GM18526 (cell line): ENCODE data around the gene CYB561D2.
A peak's percentile ranks its signal among the peaks of the same experiment; 100 is the strongest.

ENCODE experiments used
- POLR2A ChIP-seq: IDR thresholded peaks from 3 replicates; pipeline ENCODE4 v1.6.1; 2011; ENCODE audit not compliant: insufficient read length; ENCODE audit errors: extremely low read depth

Gene CYB561D2

DNA sequence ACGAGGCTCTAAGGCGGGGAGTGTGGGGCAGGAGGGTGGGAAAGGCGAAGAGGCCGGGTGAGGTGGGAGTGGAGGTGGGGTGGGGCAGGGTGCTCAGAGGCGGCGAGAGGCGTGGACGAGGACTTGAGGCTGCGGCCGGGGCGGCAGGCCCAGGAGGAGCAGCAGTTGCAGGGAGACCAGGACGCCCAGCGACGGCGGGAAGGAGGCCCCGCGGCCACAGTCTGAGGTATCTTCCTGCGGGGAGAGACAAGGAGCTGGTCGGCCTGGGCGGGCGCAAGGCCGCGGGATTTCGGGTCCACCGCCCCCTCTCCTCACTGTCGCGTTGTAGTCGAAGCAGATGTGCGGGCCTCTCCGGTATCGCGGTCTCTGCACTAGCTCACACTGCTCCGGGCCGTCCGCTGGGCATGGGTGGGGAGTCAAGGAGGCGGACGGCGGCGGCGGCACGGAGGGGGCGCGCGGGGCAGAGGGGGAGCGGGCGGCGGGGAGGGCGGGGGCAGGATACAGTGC, 14.0 kb downstream of the CYB561D2 start:
- TF ChIP-seq POLR2A = no peak

- peak; percentile 45 for TF ChIP-seq POLR2A
Observed at GRCh38 chr3:50365080-50365841, 14.6 kb downstream of the CYB561D2 start.

- no peak for TF ChIP-seq POLR2A
Observed at GRCh38 chr3:50365842-50366220, 15.2 kb downstream of the CYB561D2 start.

GRCh38 chr3:50369012-50369670, 18.5 kb downstream of the CYB561D2 start:
- TF ChIP-seq POLR2A = no peak

DNA sequence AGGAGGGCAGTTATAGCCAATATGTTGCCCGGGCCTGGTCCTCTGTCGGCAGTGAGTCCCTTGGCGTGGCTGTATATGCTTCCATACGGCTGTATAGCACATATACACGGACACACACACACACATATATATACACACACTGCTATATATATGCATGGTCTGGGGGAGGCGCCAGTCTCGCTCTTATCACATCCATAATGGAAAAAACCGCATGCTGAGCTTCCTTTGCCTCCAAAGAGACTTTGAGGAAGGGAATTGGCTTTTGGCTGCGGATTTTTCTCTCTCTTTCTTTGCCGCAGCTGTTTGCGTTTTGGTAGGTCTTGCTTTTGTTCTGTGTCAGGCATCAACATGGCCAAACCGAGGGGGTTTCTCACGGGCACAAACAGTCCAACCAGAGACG, 19.9 kb downstream of the CYB561D2 start:
- TF ChIP-seq POLR2A = no peak

DNA sequence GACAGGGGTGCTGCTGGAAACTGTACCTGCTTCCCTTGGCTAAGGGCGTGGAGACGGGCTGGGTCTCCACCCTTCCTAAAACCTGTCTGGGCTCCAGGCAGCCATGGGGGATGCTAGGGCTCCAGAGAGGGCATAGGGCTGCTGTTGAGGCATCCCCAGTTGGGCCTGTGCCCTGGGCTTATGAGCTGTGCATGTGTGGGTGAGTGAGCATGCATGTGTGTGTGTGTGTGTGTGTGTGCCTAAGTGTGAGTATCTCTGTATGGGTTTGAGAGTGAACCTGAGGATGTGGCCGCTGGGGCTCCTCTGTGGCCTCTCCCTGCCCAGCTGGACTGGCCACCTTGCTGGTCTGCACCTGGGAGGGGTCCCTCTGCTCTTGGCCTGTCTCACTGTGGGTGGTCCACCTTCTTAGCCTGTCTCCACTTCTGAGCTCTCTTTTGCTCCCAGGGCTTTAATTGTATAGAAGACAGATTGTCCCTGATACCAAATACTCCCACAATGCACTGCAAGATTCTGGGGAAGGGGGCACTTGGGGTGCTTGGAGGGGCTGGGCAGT, 20.5 kb downstream of the CYB561D2 start:
- no peak for TF ChIP-seq POLR2A

- TF ChIP-seq POLR2A = no peak
Observed at GRCh38 chr3:50372349-50372748, 21.7 kb downstream of the CYB561D2 start.

- TF ChIP-seq POLR2A = no peak
Observed at GRCh38 chr3:50373146-50374051, 22.7 kb downstream of the CYB561D2 start.

DNA sequence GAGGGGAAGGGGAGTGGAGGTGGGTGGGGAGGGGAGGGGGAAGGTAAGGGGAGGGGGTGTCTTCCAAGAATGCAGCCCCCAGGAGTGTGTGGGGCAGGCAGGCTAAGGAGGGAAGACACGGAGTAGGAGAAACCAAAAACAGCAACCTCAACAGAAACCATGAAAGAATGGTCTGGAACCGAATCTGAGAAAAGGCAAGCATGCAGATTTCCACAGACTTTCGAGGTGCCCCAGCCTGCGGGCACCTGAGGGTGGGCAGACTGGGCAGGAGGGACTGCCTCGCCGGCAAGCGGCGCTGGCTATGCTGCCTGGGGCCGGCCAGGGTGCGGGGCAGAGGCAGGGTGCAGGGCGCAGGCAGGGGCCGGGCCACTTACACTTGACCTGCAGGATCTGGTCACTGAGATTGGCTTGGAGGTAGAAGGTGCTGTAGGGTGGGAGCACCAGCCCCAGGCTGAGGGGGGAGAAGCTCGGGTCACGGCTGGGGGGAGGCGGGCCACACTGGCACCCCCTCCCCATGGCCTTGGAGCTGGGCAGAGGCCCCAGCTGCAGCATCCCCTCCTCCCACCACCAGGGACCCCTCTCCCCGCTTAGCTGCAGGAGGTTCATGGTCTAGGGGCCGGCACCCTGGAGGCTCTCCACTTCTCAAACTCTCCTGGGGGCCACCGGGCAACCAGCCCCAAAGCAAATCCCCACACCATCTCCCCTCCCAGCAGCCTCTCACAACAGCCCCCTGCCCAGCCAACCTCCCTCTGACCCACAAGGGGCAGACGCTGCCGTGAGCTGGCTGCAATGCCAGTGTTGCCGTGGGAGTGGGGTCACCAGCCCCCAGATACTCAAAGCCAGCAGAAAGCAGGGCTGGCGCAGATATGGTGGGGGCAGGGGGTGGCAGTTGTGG, 23.9 kb downstream of the CYB561D2 start:
- TF ChIP-seq POLR2A = no peak

DNA sequence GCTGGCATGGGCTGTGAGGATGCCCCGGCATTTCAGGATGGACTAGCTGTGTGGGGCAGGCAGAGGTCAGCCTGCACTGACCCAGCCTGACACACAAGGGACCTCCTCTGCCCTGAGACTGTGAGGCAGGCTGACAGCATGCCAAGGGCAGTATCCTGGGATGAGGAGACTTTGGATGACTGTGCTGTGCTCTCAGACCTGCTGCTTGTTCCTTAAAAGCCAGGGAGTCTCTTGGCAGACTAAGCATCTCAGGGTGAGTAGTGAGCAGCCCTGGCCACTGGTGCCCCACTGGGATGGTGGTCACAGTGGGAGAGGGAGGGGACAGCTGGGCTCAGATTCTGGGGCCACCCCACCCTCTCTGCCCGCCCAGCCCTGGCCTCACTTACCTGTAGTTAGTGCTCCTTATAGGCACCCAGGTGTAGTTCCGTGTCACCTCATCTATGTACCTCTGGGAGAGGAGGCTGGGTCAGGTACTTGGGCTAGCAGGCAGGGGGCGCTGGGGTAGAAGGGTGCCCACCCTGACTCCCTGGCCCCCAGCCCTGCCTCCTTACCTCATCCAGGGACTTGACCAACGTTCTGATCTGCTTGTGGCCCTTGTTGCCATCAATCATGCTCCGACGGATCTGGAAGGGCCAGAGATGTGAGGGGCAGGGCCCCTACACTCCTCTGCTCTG, 24.7 kb downstream of the CYB561D2 start:
- TF ChIP-seq POLR2A = no peak

GRCh38 chr3:50378024-50378423, 27.4 kb downstream of the CYB561D2 start:
- TF ChIP-seq POLR2A = no peak

- TF ChIP-seq POLR2A = no peak
Observed at GRCh38 chr3:50378757-50379156, 28.1 kb downstream of the CYB561D2 start.

- TF ChIP-seq POLR2A = no peak
Observed at GRCh38 chr3:50380405-50381085, 29.9 kb downstream of the CYB561D2 start.

DNA sequence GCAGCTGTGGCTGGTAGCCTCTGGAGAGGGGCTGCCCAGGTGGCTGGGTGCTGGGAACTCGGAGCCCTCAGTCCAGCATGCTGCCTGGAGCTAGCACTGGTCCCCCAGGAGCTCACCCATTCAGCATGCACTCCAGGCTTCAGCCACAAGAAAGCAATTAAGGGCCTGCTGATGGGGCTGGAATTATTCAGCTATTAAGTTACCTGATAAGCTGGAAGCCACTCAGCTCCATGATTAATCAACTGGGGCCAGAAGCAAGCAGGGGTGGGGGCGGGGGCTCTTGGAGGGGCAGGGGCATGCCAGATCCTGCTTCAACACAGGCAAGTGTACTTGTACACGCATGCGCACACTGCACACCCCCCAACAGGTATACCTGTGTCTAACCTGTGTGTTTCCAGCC, 30.7 kb downstream of the CYB561D2 start:
- no peak for TF ChIP-seq POLR2A

- no peak for TF ChIP-seq POLR2A
Observed at GRCh38 chr3:50382722-50383121, 32.1 kb downstream of the CYB561D2 start.
